Immature natural killer cell (primary cell): ENCODE results near the gene BTN1A1. TPM values are rescaled to one million over a fixed set of nuclear protein-coding genes. Genes with fewer than 3 reads are reported as not detected.

Experiments used
- DNase-seq, 3 donors: peaks; one replicate each; pipeline ENCODE4 v3.0.0; 2022; ENCODE audit warnings: mixed read lengths in 1 of 3
- H3K27ac Mint-ChIP-seq, 6 donors: one replicate each; pipeline ENCODE4 v1.8.0; 2020; ENCODE audit warnings: mixed read lengths in 6 of 6, mild to moderate bottlenecking in 5 of 6, inconsistent platforms in 4 of 6, moderate library complexity in 3 of 6
- H3K27me3 Mint-ChIP-seq, 3 donors: one replicate each; pipeline ENCODE4 v1.8.0; 2020 to 2021; ENCODE audit warnings: low read depth in 3 of 3, mild to moderate bottlenecking in 3 of 3, mixed read lengths in 3 of 3, moderate library complexity in 3 of 3, inconsistent platforms in 1 of 3
- H3K36me3 Mint-ChIP-seq, 3 donors: one replicate each; pipeline ENCODE4 v1.8.0; 2020; ENCODE audit warnings: mixed read lengths in 3 of 3, inconsistent platforms in 2 of 3, mild to moderate bottlenecking in 2 of 3
- H3K4me1 Mint-ChIP-seq, 2 donors: one replicate each; pipeline ENCODE4 v1.8.0; 2020; ENCODE audit warnings: inconsistent platforms in 2 of 2, mild to moderate bottlenecking in 2 of 2, mixed read lengths in 2 of 2, moderate library complexity in 1 of 2
- H3K4me3 Mint-ChIP-seq, 5 donors: one replicate each; pipeline ENCODE4 v1.8.0; 2020; ENCODE audit warnings: mild to moderate bottlenecking in 5 of 5, mixed read lengths in 5 of 5, inconsistent platforms in 3 of 5, moderate library complexity in 3 of 5
- H3K9me3 Mint-ChIP-seq, 6 donors: one replicate each; pipeline ENCODE4 v1.8.0; 2020; ENCODE audit warnings: mild to moderate bottlenecking in 6 of 6, mixed read lengths in 6 of 6, inconsistent platforms in 4 of 6, moderate library complexity in 3 of 6
- polyA plus RNA-seq, 3 donors: library from polyadenylated mRNA; unstranded; fragments of 300-500 nt; fragmentation: Illumina TruSeq; gene quantifications; one replicate each; pipeline ENCODE4 v1.2.3, GENCODE V29; 2021

Gene BTN1A1
- polyA plus RNA-seq, 3 donors from 2014 or later = not detected

DNA sequence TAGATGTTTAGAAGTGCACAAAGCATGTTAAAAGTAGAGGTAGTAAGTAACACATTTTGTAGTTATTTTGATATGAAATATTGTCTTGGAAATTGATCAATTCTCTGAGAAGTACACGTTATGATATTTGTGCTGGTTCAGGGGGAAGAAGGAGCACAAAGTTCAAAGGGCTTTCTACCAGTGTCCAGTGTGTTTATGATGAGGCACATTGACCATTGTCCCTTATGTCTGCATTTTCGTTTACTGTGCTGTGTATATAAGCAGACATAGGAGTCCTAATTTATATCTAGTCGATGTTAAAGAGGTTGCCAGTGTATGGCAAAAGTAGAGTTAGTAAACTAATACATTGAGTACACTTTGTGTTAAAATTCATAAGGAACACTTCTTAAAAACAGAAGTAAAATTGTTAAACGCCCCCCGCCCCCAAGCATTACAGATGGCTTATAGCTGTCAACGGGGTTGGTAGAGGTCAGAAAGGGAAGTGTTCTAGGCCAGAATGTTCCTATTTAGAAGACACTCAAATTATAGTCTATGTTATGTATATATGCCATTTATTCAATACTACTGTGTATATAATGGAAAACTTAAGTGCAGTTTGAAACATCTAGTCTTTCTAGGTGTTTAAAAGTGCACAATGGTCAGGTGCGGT is 24.7 kb downstream of the BTN1A1 start:
- no peak overlapping the region for H3K27ac Mint-ChIP-seq

DNA sequence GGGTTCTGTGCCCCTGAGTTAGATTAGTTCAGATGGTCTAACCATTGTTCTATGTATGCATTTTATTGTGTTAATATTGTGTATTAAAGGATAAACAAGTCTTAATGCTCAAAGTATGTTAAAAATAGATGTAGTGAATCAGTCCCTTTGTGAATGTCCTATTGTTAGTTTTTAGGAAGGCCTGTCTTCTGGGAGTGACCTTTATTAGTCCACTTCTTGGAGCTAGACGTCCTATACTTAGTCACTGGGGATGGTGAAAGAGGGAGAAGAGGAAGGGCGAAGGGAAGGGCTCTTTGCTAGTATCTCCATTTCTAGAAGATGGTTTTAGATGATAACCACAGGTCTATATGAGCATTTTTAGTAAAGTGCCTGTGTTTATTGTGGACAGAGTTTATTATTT is 25.7 kb downstream of the BTN1A1 start:
- Mint-ChIP-seq H3K9me3 (peaks cover 0 to 4% (median 0%) of the 10 kb centered on the region in 6 donors), H3K4me3 (no peak overlapping the region), H3K27me3 (peaks cover 8 to 13% (median 11%) of the 10 kb centered on the region in 3 donors), H3K36me3 (peaks cover 0 to 3% (median 0%) of the 10 kb centered on the region in 3 donors), H3K27ac (no peak overlapping the region), H3K4me1 (peaks cover 17 to 39% of the 10 kb centered on the region in 2 donors)
- DNase-seq = no peak

More for the DNA sequence above, 24.7 kb downstream of the BTN1A1 start:
- Mint-ChIP-seq H3K4me3 (no peak overlapping the region), H3K36me3 (peaks cover 0 to 3% (median 0%) of the 10 kb centered on the region in 3 donors), H3K9me3 (peaks cover 0 to 4% (median 0%) of the 10 kb centered on the region in 6 donors), H3K27me3 (peaks cover 9 to 17% (median 15%) of the 10 kb centered on the region in 3 donors), H3K4me1 (peaks cover 24 to 44% of the 10 kb centered on the region in 2 donors)
- no peak for DNase-seq

DNA sequence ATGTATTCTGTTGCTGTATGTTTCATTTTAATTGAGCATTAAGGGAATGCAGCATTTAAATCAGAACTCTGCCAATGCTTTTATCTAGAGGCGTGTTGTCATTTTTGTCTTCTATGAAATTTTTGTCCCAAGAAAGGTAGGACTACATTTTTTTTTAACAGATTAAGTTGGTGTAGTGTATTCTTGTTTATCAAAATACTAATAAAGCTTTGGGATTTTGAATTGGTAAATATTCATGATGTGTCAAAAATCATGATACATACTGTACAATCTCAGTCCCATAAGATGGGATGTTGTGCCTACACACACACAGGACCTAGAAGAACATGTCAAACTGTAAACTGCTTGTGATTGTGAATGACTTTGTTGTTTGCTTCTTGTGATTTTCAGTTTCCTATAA is 26.8 kb downstream of the BTN1A1 start:
- Mint-ChIP-seq H3K4me3 (no peak overlapping the region), H3K27me3 (peaks cover 1 to 9% (median 4%) of the 10 kb centered on the region in 3 donors), H3K36me3 (peaks cover 0 to 3% (median 0%) of the 10 kb centered on the region in 3 donors), H3K9me3 (no peaks in the 10 kb centered on the region), H3K27ac (no peak overlapping the region), H3K4me1 (peaks cover 18 to 40% of the 10 kb centered on the region in 2 donors)
- no peak for DNase-seq

DNA sequence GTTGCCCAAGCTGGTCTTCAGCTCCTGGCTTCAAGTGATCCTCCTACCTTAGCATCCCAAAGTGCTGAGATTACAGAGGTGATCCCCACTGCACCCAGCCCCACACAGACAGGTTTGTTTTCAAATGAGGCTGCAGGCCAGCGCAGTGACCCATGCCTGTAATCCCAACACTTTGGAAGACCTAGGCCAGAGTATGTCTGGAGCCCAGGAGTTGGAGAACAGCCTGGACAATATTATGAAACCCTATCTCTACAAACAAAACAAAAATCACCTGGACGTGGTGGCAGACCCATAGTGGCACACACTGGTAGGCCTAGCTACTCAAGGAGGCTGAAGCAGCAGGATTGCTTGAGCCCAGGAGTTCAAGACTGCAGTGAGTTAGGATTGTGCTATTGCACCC is 30.1 kb downstream of the BTN1A1 start:
- Mint-ChIP-seq H3K4me3 (no peak overlapping the region), H3K36me3 (no peaks in the 10 kb centered on the region), H3K27me3 (peaks cover 10 to 20% (median 18%) of the 10 kb centered on the region in 3 donors), H3K27ac (peak overlapping the region in 1 of 6 donors; percentile 38), H3K9me3 (peaks cover 0 to 5% (median 0%) of the 10 kb centered on the region in 6 donors), H3K4me1 (peaks cover 29 to 32% of the 10 kb centered on the region in 2 donors)
- DNase-seq = no peak

DNA sequence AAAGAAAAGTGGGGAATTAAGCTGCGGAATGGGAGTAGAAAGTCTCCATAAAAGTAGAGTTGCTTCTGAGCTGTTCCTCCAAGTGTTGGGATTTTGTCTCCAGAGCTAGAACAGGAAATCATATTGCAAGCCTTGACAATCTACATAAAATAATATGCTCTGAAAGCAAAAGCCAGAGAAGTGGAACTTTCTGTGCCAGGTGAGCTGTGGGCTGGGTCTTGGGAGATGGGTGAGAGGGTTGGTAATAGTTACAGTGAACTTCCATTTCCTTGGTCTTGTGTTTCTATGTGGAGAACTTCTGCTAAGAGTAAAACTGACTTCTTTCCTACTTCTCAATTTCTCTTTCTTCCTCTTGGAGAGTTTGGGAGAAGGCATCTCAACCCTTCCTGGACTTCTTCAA is 31.8 kb downstream of the BTN1A1 start:
- H3K9me3 Mint-ChIP-seq = peaks cover 0 to 5% (median 0%) of the 10 kb centered on the region in 6 donors
- peaks cover 37 to 42% of the 10 kb centered on the region in 2 donors for H3K4me1 Mint-ChIP-seq

DNA sequence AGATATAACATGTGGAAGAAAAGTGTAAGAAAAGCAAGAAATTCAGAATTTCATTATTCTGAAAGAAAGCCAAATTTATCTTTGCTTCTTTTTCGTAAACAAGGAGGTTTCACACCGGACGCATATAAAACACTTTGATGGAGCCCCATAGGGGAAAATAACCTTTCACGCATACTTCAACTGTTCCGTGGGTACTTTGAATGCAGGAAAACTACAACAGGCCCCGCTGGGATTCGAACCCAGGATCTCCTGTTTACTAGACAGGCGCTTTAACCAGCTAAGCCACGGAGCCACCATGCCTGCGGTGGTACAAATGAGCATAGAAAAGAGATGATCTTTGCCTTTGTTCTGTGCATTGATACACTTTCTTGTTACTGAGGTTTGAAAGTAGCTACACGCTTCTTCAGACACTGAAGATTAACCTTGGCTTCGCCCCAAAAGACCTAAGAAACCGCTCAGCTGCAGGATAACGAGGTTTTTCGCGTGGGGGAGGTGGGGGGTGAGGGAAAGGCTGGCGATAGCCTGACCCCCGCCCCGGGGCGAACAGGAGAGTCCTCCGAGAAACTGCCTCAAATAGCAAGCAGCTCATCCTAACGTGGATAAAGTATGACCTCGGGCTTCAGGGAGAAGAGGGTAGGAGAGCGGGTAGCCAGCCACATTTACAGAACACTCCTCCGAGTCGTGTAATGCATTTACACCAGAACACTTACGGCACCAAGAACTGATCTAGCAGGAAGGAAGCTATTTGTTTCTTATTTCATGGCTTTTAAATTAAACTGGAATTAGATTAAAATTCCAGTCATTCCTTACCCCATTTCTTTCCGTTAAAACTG is 32.8 kb downstream of the BTN1A1 start:
- H3K36me3 Mint-ChIP-seq = peaks cover 0 to 4% (median 2%) of the 10 kb centered on the region in 3 donors
- H3K27ac Mint-ChIP-seq = peak overlapping the region; percentile 92 to 96 (median 93)
- H3K9me3 Mint-ChIP-seq = peaks cover 0 to 9% (median 0%) of the 10 kb centered on the region in 6 donors
- H3K27me3 Mint-ChIP-seq = peaks cover 22 to 35% (median 33%) of the 10 kb centered on the region in 3 donors
- peak; percentile 90 to 92 (median 90) for DNase-seq
- peak overlapping the region; percentile 96 to 98 (median 98) for H3K4me3 Mint-ChIP-seq
- peaks cover 46 to 52% of the 10 kb centered on the region in 2 donors for H3K4me1 Mint-ChIP-seq

More for the DNA sequence above, 31.8 kb downstream of the BTN1A1 start:
- no peak for DNase-seq
- Mint-ChIP-seq H3K27ac (peak overlapping the region; percentile 92 to 96 (median 93)), H3K4me3 (peak overlapping the region in 3 of 5 donors; percentile 1 to 98 (median 23)), H3K27me3 (peaks cover 13 to 24% (median 22%) of the 10 kb centered on the region in 3 donors), H3K36me3 (no peaks in the 10 kb centered on the region)

GRCh38 chr6:26533532-26533931 is 33.4 kb downstream of the BTN1A1 start:
- Mint-ChIP-seq H3K4me1 (peaks cover 49 to 55% of the 10 kb centered on the region in 2 donors), H3K27me3 (peaks cover 25 to 39% (median 38%) of the 10 kb centered on the region in 3 donors), H3K4me3 (peak overlapping the region; percentile 96 to 98 (median 98)), H3K9me3 (peaks cover 0 to 11% (median 0%) of the 10 kb centered on the region in 6 donors), H3K27ac (peak overlapping the region; percentile 92 to 96 (median 93)), H3K36me3 (peaks cover 0 to 5% (median 4%) of the 10 kb centered on the region in 3 donors)
- DNase-seq = no peak

- no peak overlapping the region for H3K4me3 Mint-ChIP-seq
- H3K27me3 Mint-ChIP-seq = peaks cover 24 to 43% (median 39%) of the 10 kb centered on the region in 3 donors
- DNase-seq = no peak
- peaks cover 0 to 5% (median 5%) of the 10 kb centered on the region in 3 donors for H3K36me3 Mint-ChIP-seq
- H3K9me3 Mint-ChIP-seq = peaks cover 0 to 11% (median 0%) of the 10 kb centered on the region in 6 donors
- no peak overlapping the region for H3K27ac Mint-ChIP-seq
- peaks cover 61 to 69% of the 10 kb centered on the region in 2 donors for H3K4me1 Mint-ChIP-seq
Observed at GRCh38 chr6:26534681-26535465, 34.8 kb downstream of the BTN1A1 start.

DNA sequence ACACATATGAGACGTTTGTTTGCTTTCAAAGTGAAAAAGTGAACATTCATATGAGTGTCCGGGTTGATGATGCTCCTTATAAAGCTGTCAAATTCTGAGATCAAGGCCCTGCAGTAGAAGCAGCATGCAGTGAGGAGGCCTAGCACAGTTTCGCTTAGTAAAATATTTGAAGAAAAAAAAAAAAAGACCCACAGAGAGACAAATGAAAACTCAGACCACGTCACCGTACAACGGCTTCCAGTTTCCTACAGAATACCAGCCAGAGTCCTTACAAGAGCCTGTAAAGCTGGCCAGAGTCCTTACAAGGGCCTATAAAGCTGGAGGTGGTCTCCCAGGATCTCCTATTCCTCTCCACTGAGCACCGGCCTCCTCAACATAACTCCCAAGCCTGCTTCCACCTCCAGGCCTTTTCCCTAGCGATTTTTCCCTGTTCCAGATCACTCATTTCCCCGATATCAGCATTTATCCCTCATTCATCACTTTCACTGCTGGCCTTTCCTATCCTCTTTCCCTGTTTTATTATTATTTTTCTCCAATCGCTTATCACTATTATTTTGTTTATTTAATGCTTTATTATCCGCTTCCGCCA is 36.6 kb downstream of the BTN1A1 start:
- Mint-ChIP-seq H3K36me3 (peaks cover 0 to 11% (median 5%) of the 10 kb centered on the region in 3 donors), H3K9me3 (peaks cover 0 to 11% (median 0%) of the 10 kb centered on the region in 6 donors), H3K27me3 (peaks cover 24 to 44% (median 41%) of the 10 kb centered on the region in 3 donors), H3K4me3 (peak overlapping the region; percentile 90 to 99 (median 93)), H3K4me1 (peaks cover 66 to 76% of the 10 kb centered on the region in 2 donors), H3K27ac (peak overlapping the region; percentile 94 to 99 (median 95))
- DNase-seq = peak in 2 of 3 donors; percentile 29 to 50

DNA sequence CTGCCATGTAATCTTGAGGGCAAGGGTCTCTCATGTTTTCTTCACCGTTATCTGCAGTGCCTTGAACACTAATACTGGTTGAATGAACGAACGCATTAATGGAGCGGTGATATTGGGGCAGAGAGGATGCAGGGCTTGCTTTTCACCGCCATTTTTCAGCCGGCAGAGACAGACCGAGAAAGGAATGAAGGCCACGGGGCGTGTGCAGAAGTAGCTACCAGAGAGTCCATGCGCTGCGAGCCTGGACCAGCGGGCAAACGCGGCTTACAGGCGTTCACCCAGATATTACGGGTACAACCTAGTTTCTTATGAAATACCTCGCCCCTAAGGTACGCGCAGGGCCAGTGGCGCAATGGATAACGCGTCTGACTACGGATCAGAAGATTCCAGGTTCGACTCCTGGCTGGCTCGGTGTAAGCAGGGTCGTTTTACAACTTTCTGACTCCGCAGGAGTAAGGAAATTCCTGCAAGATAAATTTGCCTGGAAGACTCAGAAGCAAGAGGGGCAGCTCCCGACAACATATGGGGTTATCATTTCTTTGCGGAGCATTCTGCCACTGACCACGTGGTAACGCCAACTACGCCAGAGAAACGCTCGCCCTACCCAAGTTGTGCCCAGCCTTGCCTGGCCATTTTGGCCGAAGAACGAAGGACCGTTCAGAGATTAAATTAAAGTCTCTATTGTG is 37.2 kb downstream of the BTN1A1 start:
- peaks cover 65 to 75% of the 10 kb centered on the region in 2 donors for H3K4me1 Mint-ChIP-seq
- peaks cover 0 to 11% (median 5%) of the 10 kb centered on the region in 3 donors for H3K36me3 Mint-ChIP-seq
- peaks cover 0 to 11% (median 0%) of the 10 kb centered on the region in 6 donors for H3K9me3 Mint-ChIP-seq
- H3K27me3 Mint-ChIP-seq = peaks cover 24 to 38% (median 36%) of the 10 kb centered on the region in 3 donors
- peak overlapping the region; percentile 94 to 99 (median 95) for H3K27ac Mint-ChIP-seq
- peak; percentile 89 to 94 (median 91) for DNase-seq
- peak overlapping the region; percentile 90 to 99 (median 93) for H3K4me3 Mint-ChIP-seq

- peak; percentile 92 to 95 (median 93) for DNase-seq
- Mint-ChIP-seq H3K27me3 (peaks cover 18 to 31% (median 29%) of the 10 kb centered on the region in 3 donors), H3K4me1 (peaks cover 62 to 75% of the 10 kb centered on the region in 2 donors), H3K4me3 (peak within 1 kb of the TSS; percentile 90 to 99 (median 93)), H3K27ac (peak within 1 kb of the TSS; percentile 94 to 99 (median 95)), H3K36me3 (peaks cover 4 to 15% (median 6%) of the 10 kb centered on the region in 3 donors), H3K9me3 (peaks cover 0 to 7% (median 0%) of the 10 kb centered on the region in 6 donors)
Observed at GRCh38 chr6:26537846-26538571, 37.9 kb downstream of the BTN1A1 start, which contains the start of gene HMGN4. Gene HMGN4, plus strand, starts transcription at chr6:26538366. Its CDS starts 6,841 bp downstream, at chr6:26545207.
